K562 (cell line): Measurements from ENCODE around the gene CNNM2. TPM values are rescaled to one million over a fixed set of nuclear protein-coding genes. Genes with fewer than 3 reads are reported as not detected.

ENCODE experiments used
- ATF6 ChIP-seq: sonication (generic); formaldehyde crosslinking; IDR thresholded peaks from 2 replicates; pipeline ENCODE4 v1.4.0; 2020; ENCODE audit warnings: mild to moderate bottlenecking, missing genetic modification reagents
- CREM ChIP-seq: IDR thresholded peaks from 2 replicates; pipeline ENCODE4 v1.6.1; 2014; ENCODE audit warnings: antibody characterized with exemption, low read depth
- CXXC5 ChIP-seq: fragments of 250-450 bp; sonication (Bioruptor Pico); IDR thresholded peaks from 2 replicates; pipeline ENCODE4 v1.8.0; 2022; ENCODE audit warnings: inconsistent platforms, mild to moderate bottlenecking, moderate library complexity
- DACH1 ChIP-seq: fragments of 450-650 bp; IDR thresholded peaks from 2 replicates; pipeline ENCODE4 v1.6.1; 2018; ENCODE audit not compliant: partially characterized antibody
- HEY1 ChIP-seq: fragments of 250-450 bp; sonication (Bioruptor Pico); IDR thresholded peaks from 2 replicates; pipeline ENCODE4 v1.5.0; 2020; ENCODE audit warnings: mild to moderate bottlenecking, moderate library complexity, borderline replicate concordance
- MIER1 ChIP-seq: fragments of 450-650 bp; IDR thresholded peaks from 2 replicates; pipeline ENCODE4 v1.6.1; 2016; ENCODE audit warnings: antibody characterized with exemption, mild to moderate bottlenecking, low read depth
- PHB ChIP-seq: fragments of 250-450 bp; sonication (Bioruptor Pico); IDR thresholded peaks from 2 replicates; pipeline ENCODE4 v1.5.0; 2021
- RCOR1 ChIP-seq, 2 experiments: IDR thresholded peaks; 2 replicates each; pipeline ENCODE4 v1.6.1; 2012; ENCODE audit warnings: low read depth in 2 of 2, low read length in 2 of 2, borderline replicate concordance in 1 of 2, improper control_type of control experiment in 1 of 2
- RFX7 ChIP-seq: fragments of 250-450 bp; sonication (Bioruptor Pico); IDR thresholded peaks from 2 replicates; pipeline ENCODE4 v1.5.1; 2021; ENCODE audit warnings: mild to moderate bottlenecking
- SIN3A ChIP-seq, 2 experiments: fragments of 150-350 bp in 1 of 2; IDR thresholded peaks; 2 replicates each; pipeline ENCODE4 v1.6.1; 2011 to 2016; ENCODE audit warnings: borderline replicate concordance in 2 of 2, low read depth in 2 of 2, low read length in 2 of 2, mild to moderate bottlenecking in 2 of 2, moderate library complexity in 2 of 2; ENCODE audit not compliant: control insufficient read depth in 1 of 2
- SNIP1 ChIP-seq: fragments of 450-650 bp; IDR thresholded peaks from 2 replicates; pipeline ENCODE4 v1.7.1; 2017; ENCODE audit warnings: low read depth, mild to moderate bottlenecking
- TEAD1 ChIP-seq, 2 experiments: fragments of 450-650 bp in 1 of 2; sonication (generic) in 1 of 2; formaldehyde crosslinking; IDR thresholded peaks; 2 replicates each; pipeline versions ENCODE4 v1.4.0 to v1.8.0; 2020 to 2022; ENCODE audit warnings: mild to moderate bottlenecking in 2 of 2, missing genetic modification reagents in 1 of 2
- THAP12 ChIP-seq: fragments of 250-450 bp; sonication (Bioruptor Pico); IDR thresholded peaks from 2 replicates; pipeline ENCODE4 v1.9.0; 2021; ENCODE audit warnings: mild to moderate bottlenecking, inconsistent platforms
- ZNF174 ChIP-seq: fragments of 250-450 bp; sonication (Bioruptor Pico); IDR thresholded peaks from 2 replicates; pipeline ENCODE4 v1.4.0; 2020; ENCODE audit warnings: mild to moderate bottlenecking
- ZNF217 ChIP-seq: sonication (generic); formaldehyde crosslinking; IDR thresholded peaks from 2 replicates; pipeline ENCODE4 v1.8.0; 2022; ENCODE audit warnings: mild to moderate bottlenecking, missing genetic modification reagents
- ZNF280B ChIP-seq: fragments of 250-450 bp; sonication (Bioruptor Pico); IDR thresholded peaks from 2 replicates; pipeline ENCODE4 v1.5.1; 2021; ENCODE audit warnings: mild to moderate bottlenecking
- ZNF395 ChIP-seq: fragments of 200-800 bp; sonication (Bioruptor generic); IDR thresholded peaks from 2 replicates; pipeline ENCODE4 v1.6.1; 2017; ENCODE audit warnings: missing genetic modification characterization, missing compliant biosample characterization
- polyA plus RNA-seq, 8 experiments: library from polyadenylated mRNA; depleted of rRNA in 4 of 8; stranded (reverse) in 5 of 8; unstranded in 3 of 8; fragments of >200 nt; fragmentation: Nextera tagmentation in 2 of 8; fragmentation: Illumina TruSeq in 1 of 8; extraction: Ambion mirVana in 2 of 8; extraction: Trizol in 1 of 8; gene quantifications; 2 replicates each; pipeline versions ENCODE4 v1.2.1 to v1.2.3, GENCODE V29; 2011 to 2014; ENCODE audit warnings: inconsistent platforms in 1 of 8, missing spikeins in 1 of 8
- total RNA-seq, 7 experiments: library from RNA; depleted of rRNA in 6 of 7; stranded (reverse); fragments of >200 nt in 6 of 7; fragmentation: Illumina TruSeq in 2 of 7; extraction: Trizol in 2 of 7; gene quantifications; 2 replicates each; pipeline versions ENCODE4 v1.2.1 to v1.2.3, GENCODE V29; 2011 to 2021; ENCODE audit warnings: low replicate concordance in 1 of 7

The CNNM2 gene
- total and polyA plus RNA-seq, 9 of the 15 experiments (the other 6 are each of a cell fraction or from before 2014, with no cell fraction given), result 0.21 to 5.0 (median 1.3) TPM

GRCh38 chr10:102917962-102918816 is at the start of gene CNNM2 (continued):
- TF ChIP-seq RCOR1 (IDR thresholded peaks at IDR 0.05; ENCODE audit: borderline replicate concordance in 1 of 2, low read depth in 2 of 2, low read length in 2 of 2), result 0 out of 4 replicates have a peak, but pooled peaks of 1 of the 2 experiments have one; percentile 8
- TF ChIP-seq ZNF174 (CRISPR knock-in tag), result no peak
- TF ChIP-seq ZNF217, result no peak
- TF ChIP-seq ZNF395, result 0 out of 2 replicates have a peak, but pooled peaks have one; percentile 50
- no peak for TF ChIP-seq PHB
- TF ChIP-seq ATF6 (CRISPR knock-in tag), result no peak; the same call in 1 of the 2 replicates
- peak; percentile 42 for TF ChIP-seq DACH1
- no peak for TF ChIP-seq HEY1 (CRISPR knock-in tag)
- TF ChIP-seq THAP12 (CRISPR knock-in tag), result peak; percentile 9; the same call in 1 of the 2 replicates
- TF ChIP-seq CREM, result peak; percentile 67
- TF ChIP-seq ZNF280B (CRISPR knock-in tag), result no peak
- TF ChIP-seq SIN3A (IDR thresholded peaks at IDR 0.05; ENCODE audit: borderline replicate concordance in 2 of 2, control insufficient read depth in 1 of 2, low read depth in 2 of 2, low read length in 2 of 2), result peak; percentile 16 to 17; a peak in 2 of 4 replicates
- TF ChIP-seq SNIP1, result no peak
- peak; percentile 81 for TF ChIP-seq CXXC5
- TF ChIP-seq TEAD1 (CRISPR knock-in tag; IDR thresholded peaks at IDR 0.05), result peak in 1 of 2 experiments; percentile 84; a peak in 2 of 4 replicates
- TF ChIP-seq MIER1, result no peak
- TF ChIP-seq RFX7 (CRISPR knock-in tag), result no peak
